Measurements from ENCODE around the gene CTU2. TPM values are rescaled to one million over a fixed set of nuclear protein-coding genes. Genes with fewer than 3 reads are reported as not detected.

The CTU2 gene
- total RNA-seq, 4 donors from 2014 or later: 9.4 to 9.9 (median 9.5) TPM

GRCh38 chr16:88705801-88706228, 488 bp upstream of the CTU2 start:
- TF ChIP-seq CTCF (IDR thresholded peaks at IDR 0.05) (no peak), POLR2A (IDR thresholded peaks at IDR 0.05) (no peak)
- WGBS, 2 donors: 0 to 1% methylated on average over 10 to 43 of the region's 57 CpGs
- no peak for DNase-seq (ENCODE audit: low spot score in 2 of 2)
- peak overlapping the region; percentile 80 for H3K4me3 ChIP-seq (ENCODE audit: low read depth, poor library complexity, severe bottlenecking)
- intact Hi-C loops (cut with DNase I; ENCODE audit: low total_unique reads): no loop called here

- peak overlapping the region; percentile 80 for H3K4me3 ChIP-seq (ENCODE audit: low read depth, poor library complexity, severe bottlenecking)
- WGBS, 2 donors: 25 to 27% methylated on average over 17 of the region's 17 CpGs
- TF ChIP-seq CTCF (IDR thresholded peaks at IDR 0.05) (no peak), POLR2A (IDR thresholded peaks at IDR 0.05) (no peak)
- intact Hi-C loops (cut with DNase I; ENCODE audit: low total_unique reads): no loop called here
- DNase-seq (ENCODE audit: low spot score in 2 of 2): no peak
Observed at GRCh38 chr16:88706965-88707826, 893 bp downstream of the CTU2 start.

- intact Hi-C loops (cut with DNase I; ENCODE audit: low total_unique reads): no loop called here
- DNase-seq (ENCODE audit: low spot score in 2 of 2): no peak
- TF ChIP-seq CTCF (IDR thresholded peaks at IDR 0.05) (no peak), POLR2A (IDR thresholded peaks at IDR 0.05) (no peak)
- no peak overlapping the region for H3K4me3 ChIP-seq (ENCODE audit: low read depth, poor library complexity, severe bottlenecking)
- WGBS, 2 donors: 67 to 68% methylated on average over 15 of the region's 16 CpGs
Observed at GRCh38 chr16:88710556-88710955, 4.3 kb downstream of the CTU2 start.

- H3K4me3 ChIP-seq (ENCODE audit: low read depth, poor library complexity, severe bottlenecking): no peak overlapping the region
- TF ChIP-seq POLR2A (IDR thresholded peaks at IDR 0.05) (no peak), CTCF (IDR thresholded peaks at IDR 0.05) (no peak)
- WGBS, 2 donors: 73 to 76% methylated on average over 16 to 18 of the region's 18 CpGs
- intact Hi-C loops (cut with DNase I; ENCODE audit: low total_unique reads): no loop called here
- no peak for DNase-seq (ENCODE audit: low spot score in 2 of 2)
Observed at GRCh38 chr16:88711750-88712340, 5.5 kb downstream of the CTU2 start.

GRCh38 chr16:88712362-88712979, 6.2 kb downstream of the CTU2 start:
- TF ChIP-seq CTCF (IDR thresholded peaks at IDR 0.05): no peak
- TF ChIP-seq POLR2A (IDR thresholded peaks at IDR 0.05): no peak
- WGBS, 2 donors: 66 to 81% methylated on average over 11 to 13 of the region's 25 CpGs

More at GRCh38 chr16:88712362-88712979, 6.2 kb downstream of the CTU2 start:
- no peak overlapping the region for H3K4me3 ChIP-seq (ENCODE audit: low read depth, poor library complexity, severe bottlenecking)
- intact Hi-C loops (cut with DNase I; ENCODE audit: low total_unique reads): no loop called here
- no peak for DNase-seq (ENCODE audit: low spot score in 2 of 2)
